Chondrocyte (in vitro differentiated cells): ENCODE measurements around the gene OR56B4. TPM values are rescaled to one million over a fixed set of nuclear protein-coding genes. Genes with fewer than 3 reads are reported as not detected.

ENCODE experiments used
- DNase-seq: peaks from one replicate; pipeline ENCODE4 v3.0.0; 2021; ENCODE audit warnings: mixed read lengths, low spot score
- H3K27ac Mint-ChIP-seq: one replicate; pipeline ENCODE4 v1.8.0; 2021; ENCODE audit warnings: mild to moderate bottlenecking, moderate library complexity, mixed read lengths; ENCODE audit not compliant: unreplicated experiment
- H3K27me3 Mint-ChIP-seq: 2 replicates; pipeline ENCODE4 v1.8.0; 2021; ENCODE audit warnings: low read depth, mixed read lengths
- H3K36me3 Mint-ChIP-seq: 2 replicates; pipeline ENCODE4 v1.8.0; 2021; ENCODE audit warnings: low read depth, mixed read lengths
- H3K4me1 Mint-ChIP-seq: 2 replicates; pipeline ENCODE4 v1.8.0; 2021; ENCODE audit warnings: low read depth, mild to moderate bottlenecking, mixed read lengths
- H3K4me3 Mint-ChIP-seq: one replicate; pipeline ENCODE4 v1.8.0; 2021; ENCODE audit warnings: mild to moderate bottlenecking, moderate library complexity, mixed read lengths; ENCODE audit not compliant: unreplicated experiment
- H3K9me3 Mint-ChIP-seq: 2 replicates; pipeline ENCODE4 v1.8.0; 2021; ENCODE audit warnings: low read depth, mixed read lengths
- total RNA-seq: library from RNA; stranded (reverse); gene quantifications from 3 replicates; pipeline ENCODE4 v1.2.1, GENCODE V29; 2021
- TF ChIP-seq, protein P1 (sequence below): fragments of 200-600 bp; sonication (generic); IDR thresholded peaks from 2 replicates; pipeline ENCODE4 v1.5.0; 2021; ENCODE audit warnings: antibody characterized with exemption, mild to moderate bottlenecking, moderate library complexity

The OR56B4 gene
- total RNA-seq, 1 donor from 2014 or later: not detected

DNA sequence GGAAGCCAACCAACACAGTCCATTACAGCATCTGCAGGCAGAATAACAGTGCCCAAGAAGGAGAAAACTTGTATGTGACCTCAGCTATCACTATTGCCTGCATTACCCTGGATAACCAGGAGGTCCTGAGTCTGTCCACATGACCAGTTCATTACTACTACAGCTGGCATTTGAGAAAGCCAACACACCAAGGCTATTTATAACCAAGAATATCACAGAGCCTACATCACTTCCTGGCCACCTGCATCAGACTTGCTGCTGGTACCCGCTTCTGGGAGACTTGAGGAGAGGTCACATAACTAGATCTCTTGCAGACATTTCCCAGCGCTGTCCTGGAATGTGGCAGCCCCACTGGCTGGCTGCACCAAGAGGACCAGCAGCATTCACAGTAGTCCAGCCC lies 11.1 kb upstream of the OR56B4 start:
- H3K27me3 Mint-ChIP-seq: peaks cover 10% of the 10 kb centered on the region
- TF ChIP-seq, protein P1, sequence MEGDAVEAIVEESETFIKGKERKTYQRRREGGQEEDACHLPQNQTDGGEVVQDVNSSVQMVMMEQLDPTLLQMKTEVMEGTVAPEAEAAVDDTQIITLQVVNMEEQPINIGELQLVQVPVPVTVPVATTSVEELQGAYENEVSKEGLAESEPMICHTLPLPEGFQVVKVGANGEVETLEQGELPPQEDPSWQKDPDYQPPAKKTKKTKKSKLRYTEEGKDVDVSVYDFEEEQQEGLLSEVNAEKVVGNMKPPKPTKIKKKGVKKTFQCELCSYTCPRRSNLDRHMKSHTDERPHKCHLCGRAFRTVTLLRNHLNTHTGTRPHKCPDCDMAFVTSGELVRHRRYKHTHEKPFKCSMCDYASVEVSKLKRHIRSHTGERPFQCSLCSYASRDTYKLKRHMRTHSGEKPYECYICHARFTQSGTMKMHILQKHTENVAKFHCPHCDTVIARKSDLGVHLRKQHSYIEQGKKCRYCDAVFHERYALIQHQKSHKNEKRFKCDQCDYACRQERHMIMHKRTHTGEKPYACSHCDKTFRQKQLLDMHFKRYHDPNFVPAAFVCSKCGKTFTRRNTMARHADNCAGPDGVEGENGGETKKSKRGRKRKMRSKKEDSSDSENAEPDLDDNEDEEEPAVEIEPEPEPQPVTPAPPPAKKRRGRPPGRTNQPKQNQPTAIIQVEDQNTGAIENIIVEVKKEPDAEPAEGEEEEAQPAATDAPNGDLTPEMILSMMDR: no peak
- peaks cover 6% of the 10 kb centered on the region for H3K9me3 Mint-ChIP-seq
- H3K4me1 Mint-ChIP-seq: no peaks in the 10 kb centered on the region
- no peak overlapping the region for H3K4me3 Mint-ChIP-seq
- no peaks in the 10 kb centered on the region for H3K36me3 Mint-ChIP-seq
- H3K27ac Mint-ChIP-seq: no peak overlapping the region
- no peak for DNase-seq

DNA sequence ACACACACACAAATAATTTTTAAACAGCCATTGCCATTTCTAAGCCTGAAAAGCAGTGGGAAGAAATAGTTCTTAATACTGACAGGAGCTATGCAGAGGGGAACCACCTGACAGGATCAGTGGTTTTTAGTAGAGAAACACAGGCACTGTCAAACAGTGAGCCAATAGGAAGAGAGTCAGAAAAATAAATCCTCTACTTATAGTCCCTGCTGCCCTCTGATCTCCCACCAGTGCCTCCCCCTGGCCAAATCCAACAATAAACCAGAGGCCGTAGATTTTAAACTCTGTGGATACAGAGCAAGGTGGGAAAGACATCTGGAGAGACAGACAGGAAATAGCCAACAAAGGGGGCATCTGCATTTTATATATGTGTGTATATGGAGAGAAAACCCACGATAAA lies 7.9 kb upstream of the OR56B4 start:
- no peak for DNase-seq
- Mint-ChIP-seq H3K36me3 (no peaks in the 10 kb centered on the region), H3K4me3 (no peak overlapping the region), H3K27ac (no peak overlapping the region), H3K27me3 (peaks cover 16% of the 10 kb centered on the region), H3K9me3 (no peaks in the 10 kb centered on the region), H3K4me1 (no peaks in the 10 kb centered on the region)
- TF ChIP-seq, protein P1: no peak

DNA sequence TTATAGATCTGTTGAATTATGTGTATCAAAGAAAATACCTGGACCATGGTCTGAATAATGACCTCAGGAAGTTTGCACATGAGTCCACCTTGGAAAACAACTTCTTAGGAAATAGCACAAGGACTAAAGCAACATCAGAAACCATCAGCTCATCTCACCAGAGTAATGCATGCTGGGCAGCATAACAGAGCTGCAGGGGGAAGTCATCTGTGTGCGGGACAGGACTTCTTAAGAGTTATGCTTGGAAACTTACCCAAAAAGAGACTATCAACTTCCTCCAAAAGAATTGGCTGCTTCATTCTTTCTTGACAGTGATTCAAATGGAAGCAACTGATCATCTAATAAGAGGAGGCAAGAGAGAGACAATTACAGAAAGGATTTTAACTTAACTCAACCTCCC lies 2.5 kb downstream of the OR56B4 start:
- TF ChIP-seq, protein P1: no peak
- DNase-seq: no peak
- no peaks in the 10 kb centered on the region for H3K4me1 Mint-ChIP-seq
- H3K9me3 Mint-ChIP-seq: peaks cover 10% of the 10 kb centered on the region
- peaks cover 11% of the 10 kb centered on the region for H3K27me3 Mint-ChIP-seq
- H3K4me3 Mint-ChIP-seq: no peak overlapping the region
- H3K36me3 Mint-ChIP-seq: no peaks in the 10 kb centered on the region
- H3K27ac Mint-ChIP-seq: no peak overlapping the region

GRCh38 chr11:6111673-6112072 lies 4.2 kb downstream of the OR56B4 start:
- Mint-ChIP-seq H3K27me3 (peaks cover 11% of the 10 kb centered on the region), H3K27ac (no peak overlapping the region), H3K36me3 (no peaks in the 10 kb centered on the region), H3K9me3 (peaks cover 10% of the 10 kb centered on the region), H3K4me3 (no peak overlapping the region), H3K4me1 (no peaks in the 10 kb centered on the region)
- no peak for DNase-seq
- TF ChIP-seq, protein P1: no peak

GRCh38 chr11:6116638-6117037 lies 9.2 kb downstream of the OR56B4 start:
- H3K27me3 Mint-ChIP-seq: peaks cover 6% of the 10 kb centered on the region
- TF ChIP-seq, protein P1: no peak
- no peaks in the 10 kb centered on the region for H3K36me3 Mint-ChIP-seq
- no peak overlapping the region for H3K4me3 Mint-ChIP-seq
- peaks cover 15% of the 10 kb centered on the region for H3K9me3 Mint-ChIP-seq
- no peak for DNase-seq
- H3K4me1 Mint-ChIP-seq: no peaks in the 10 kb centered on the region
- no peak overlapping the region for H3K27ac Mint-ChIP-seq
